ENCODE results near the gene GNLY.
"Not testable (repeated sequence)": the region's sequence is repeated elsewhere in the genome, so short reads cannot be mapped to it uniquely, and the experiment has no call there.

Gene GNLY

DNA sequence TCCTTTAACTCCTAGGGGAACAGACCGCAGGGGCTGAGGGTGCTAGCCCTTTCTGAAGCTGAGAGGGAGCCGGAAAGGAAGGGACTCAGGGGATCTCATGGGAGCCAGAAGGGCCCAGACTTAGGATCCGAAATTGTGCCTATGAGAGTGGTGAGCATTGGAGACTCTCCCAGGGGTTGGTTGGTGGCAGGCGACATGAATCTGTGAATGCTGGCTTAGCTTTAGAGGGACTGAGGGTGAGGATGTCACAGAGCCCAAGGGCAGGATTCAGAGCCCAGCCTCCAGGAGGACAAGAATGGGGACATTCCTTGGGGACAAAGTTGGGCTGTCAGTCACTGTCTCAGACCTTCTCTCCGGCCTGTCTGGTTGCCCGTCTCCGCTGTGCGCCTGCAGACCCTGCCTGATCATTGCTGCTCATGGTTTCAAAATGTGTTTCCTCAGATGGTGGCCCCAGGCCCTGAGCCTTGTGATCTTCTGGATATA is 17.5 kb downstream of the GNLY start:
- no peak for DNase-seq

DNA sequence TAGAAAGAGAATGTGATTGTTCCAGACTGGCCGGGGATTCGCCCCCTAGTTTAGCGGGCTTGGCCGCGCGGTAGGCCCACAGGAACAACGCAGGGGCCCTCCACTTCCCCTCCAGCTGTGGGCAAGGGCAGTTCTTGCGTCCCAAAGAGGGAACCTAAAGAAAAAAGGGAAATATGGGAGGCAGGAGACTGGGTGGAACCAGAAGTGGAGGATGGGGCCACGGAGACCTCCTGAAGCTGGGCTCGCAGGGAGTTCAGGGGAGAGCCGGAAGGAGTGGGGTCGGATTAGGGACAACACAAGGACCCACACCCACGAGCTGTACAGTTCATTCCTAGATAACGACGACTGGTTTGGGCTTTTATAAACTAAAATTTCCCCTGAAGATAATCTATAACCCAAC is 18.2 kb downstream of the GNLY start:
- no peak for DNase-seq

DNA sequence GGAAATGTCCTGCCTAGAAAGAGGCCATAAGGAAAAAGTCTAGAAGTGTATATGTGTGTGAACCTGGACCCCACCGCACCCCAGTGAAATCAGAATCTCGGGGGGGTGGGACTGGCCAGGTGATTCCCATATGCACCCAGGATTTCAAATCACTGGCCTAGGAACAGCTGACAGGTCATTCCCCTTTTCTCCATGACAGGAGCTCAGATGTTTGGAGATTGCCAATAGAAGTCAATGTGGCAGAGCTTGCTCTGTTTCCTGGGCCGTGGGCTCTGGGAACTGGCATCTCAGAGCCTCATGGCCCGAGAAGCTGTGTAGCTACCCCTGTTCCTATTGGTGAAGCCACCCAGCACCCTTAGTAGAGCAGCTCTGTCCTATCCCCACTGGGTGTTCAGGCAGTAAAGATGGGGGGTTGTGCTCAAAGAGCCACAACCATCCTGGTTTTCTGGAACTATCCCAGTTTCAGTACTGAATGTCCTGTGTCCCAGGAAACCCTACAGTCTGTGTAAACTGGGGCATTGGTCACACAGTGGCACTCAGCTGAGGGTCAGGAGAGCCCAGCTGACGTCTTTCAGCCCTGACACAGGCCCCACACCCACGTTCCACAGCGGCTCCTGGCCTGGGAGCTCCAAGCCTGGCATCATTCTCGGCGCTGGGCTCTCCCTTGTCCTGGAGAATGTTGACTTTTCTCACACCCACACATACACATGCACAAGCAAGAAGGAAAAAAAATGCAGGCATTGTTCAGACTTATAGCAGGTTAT is 18.9 kb downstream of the GNLY start:
- no peak for DNase-seq

DNA sequence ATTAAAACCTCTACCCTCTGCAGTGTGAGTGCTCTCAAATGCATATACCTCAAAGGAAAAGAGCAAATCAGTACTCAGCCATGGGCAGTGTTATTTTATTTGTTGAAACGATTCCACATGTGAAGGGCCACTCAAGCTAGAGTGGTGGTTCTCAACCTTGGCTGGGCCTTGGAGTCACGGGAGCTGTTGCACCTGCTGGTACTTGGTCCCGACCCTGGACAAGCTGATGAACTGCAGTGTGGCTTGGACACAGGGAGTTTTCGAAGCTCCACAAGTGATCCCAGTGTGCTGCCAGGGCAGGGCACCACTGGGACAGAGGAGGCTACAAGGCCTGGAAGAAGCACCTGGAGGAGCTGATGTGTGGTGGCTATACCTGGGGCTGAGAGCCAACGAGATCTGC is 19.7 kb downstream of the GNLY start:
- no peak for DNase-seq

- DNase-seq: not testable (repeated sequence)
These were observed 20.3 kb downstream of the GNLY start for GRCh38 chr2:85714421-85714820.

DNA sequence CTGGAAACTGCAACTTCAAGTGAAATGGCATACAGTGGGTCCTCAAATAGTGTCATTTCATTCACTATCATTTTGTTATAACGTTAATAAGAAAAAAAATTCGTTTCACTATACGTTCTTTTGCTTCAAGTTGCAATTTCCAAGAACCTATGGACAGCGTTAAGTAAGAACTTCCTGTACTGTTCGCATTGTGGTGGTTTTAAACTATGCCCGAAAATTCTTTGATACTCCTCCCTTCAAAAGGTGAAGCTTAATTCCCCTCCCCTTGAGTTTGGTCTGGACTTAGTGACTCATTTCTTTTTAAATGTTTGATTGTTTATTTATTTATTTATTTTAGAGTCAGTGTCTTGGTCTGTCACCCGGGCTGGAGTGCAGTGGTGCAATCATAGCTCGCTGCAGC is 20.7 kb downstream of the GNLY start:
- DNase-seq: no peak

GRCh38 chr2:85716346-85716914 is 22.3 kb downstream of the GNLY start:
- DNase-seq: no peak

- DNase-seq: no peak
These were observed 23.3 kb downstream of the GNLY start for GRCh38 chr2:85717308-85718008.

GRCh38 chr2:85718009-85718391 is 23.8 kb downstream of the GNLY start:
- no peak for DNase-seq

- no peak for DNase-seq
These were observed 24.8 kb downstream of the GNLY start for GRCh38 chr2:85718885-85719492.

DNA sequence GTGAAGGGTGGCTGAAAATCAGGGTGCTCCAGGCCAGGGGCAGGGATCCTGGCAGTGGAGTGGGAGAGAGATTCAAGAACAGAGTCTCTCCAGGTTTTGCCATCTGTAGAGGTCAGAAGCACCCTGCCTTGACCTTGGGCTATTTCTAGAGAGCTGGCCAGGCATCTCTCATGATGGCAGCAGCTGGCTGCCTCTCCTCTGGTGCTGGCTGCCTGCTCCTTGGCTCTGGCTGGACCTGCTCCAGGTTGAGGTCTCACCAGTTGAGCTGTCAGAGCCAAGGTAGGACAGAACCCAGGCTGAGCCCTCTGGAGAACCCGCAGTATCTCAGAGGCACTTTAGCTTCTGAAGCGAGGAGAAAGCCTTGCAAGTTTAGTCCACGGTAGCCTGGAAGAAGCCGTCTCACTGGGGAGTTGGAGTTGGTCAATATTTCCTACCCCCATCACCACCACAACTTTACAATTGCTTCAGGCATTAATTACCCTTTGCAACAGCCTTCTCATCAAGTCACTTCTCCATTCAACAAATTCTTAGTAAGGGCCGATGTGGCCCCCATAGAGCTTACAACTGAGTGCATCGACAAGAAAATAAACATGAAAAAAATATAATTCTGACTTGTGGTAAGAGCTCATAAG is 25.6 kb downstream of the GNLY start:
- DNase-seq: no peak

- DNase-seq: no peak
These were observed 26.4 kb downstream of the GNLY start for GRCh38 chr2:85720533-85720932.

- DNase-seq: no peak
These were observed 27.5 kb downstream of the GNLY start for GRCh38 chr2:85721641-85722040.

GRCh38 chr2:85722519-85722918 is 28.4 kb downstream of the GNLY start:
- no peak for DNase-seq

GRCh38 chr2:85723707-85724360 is 29.7 kb downstream of the GNLY start:
- no peak for DNase-seq

- DNase-seq: no peak
These were observed 30.6 kb downstream of the GNLY start for GRCh38 chr2:85724731-85725181.

- no peak for DNase-seq
These were observed 31.3 kb downstream of the GNLY start for GRCh38 chr2:85725451-85725850.

GRCh38 chr2:85727798-85728197 is 33.6 kb downstream of the GNLY start:
- no peak for DNase-seq

DNA sequence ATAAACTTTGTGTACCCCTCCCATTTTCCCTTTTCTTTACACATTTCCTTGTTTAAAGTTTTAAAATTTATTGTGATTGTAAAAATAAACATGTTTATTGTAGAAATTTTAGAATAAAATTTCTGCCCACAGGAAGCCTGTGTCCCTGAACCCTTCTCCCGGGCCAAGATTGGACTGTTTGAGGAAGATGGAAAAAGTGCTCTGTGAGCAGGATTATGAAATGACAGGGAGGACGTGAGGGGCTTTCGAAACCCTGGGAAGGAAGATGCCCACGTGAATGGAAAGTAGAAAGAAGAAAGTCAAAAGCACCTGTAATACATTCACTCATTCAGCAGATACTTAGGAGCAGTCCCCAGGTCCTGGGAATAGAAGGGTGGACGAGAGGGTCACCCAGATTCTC is 34.2 kb downstream of the GNLY start:
- DNase-seq: no peak

- DNase-seq: peak; percentile 17 to 70
These were observed 35.0 kb downstream of the GNLY start for GRCh38 chr2:85728883-85729824.

DNA sequence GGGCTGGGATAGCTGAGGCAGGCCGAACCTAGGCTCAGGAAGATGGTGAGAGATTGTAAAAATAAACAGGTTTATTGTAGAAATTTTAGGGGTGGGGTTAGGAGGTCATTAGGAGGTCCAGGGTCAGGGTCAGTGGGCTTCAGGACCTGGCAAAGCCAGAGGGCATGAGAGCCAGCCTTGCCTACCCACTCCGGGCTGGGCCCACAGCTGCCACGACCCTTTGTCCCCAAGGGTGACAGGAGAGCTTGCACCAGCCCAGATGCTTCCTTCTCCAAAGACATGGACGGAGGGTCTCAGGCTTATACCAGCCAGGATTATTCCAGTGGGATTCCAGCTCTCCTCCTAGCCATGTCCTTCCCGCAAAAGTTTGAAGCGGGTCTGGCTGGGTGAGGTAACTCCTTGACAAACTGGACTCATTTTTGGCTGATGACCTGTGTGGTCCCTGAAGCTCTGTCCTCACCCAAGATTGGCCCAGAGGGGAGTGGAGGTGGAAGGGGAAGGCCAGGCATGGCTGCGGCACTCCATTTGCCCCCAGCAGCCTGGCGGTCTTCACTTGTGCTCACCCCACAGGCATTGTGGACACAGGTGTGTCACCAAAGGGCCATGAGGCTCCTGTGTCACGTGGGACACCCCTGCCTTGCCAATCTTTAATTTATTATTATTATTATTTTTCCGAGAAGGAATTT is 35.8 kb downstream of the GNLY start:
- DNase-seq: no peak

Measured in NCI-H1930 (cell line).